ENCODE results near the gene ZNF766.
"Not testable (repeated sequence)": the region's sequence is repeated elsewhere in the genome, so short reads cannot be mapped to it uniquely, and the experiment has no call there.

Gene ZNF766

GRCh38 chr19:52237197-52237596, 32.2 kb upstream of the ZNF766 start:
- H3K4me3 ChIP-seq (ENCODE audit: low read depth, low read length) = no peak overlapping the region
- DNase-seq (ENCODE audit: low read depth) = peak; percentile 35
- no peak for TF ChIP-seq CTCF (conservative IDR thresholded peaks at IDR 0.05; ENCODE audit: low read depth, low read length)

- peak; percentile 94 for TF ChIP-seq CTCF (conservative IDR thresholded peaks at IDR 0.05; ENCODE audit: low read depth, low read length)
- DNase-seq (ENCODE audit: low read depth) = peak; percentile 84
Observed at GRCh38 chr19:52237771-52238400, 31.5 kb upstream of the ZNF766 start.

GRCh38 chr19:52244021-52244420, 25.4 kb upstream of the ZNF766 start:
- no peak for DNase-seq (ENCODE audit: low read depth)
- H3K4me3 ChIP-seq (ENCODE audit: low read depth, low read length) = no peak overlapping the region
- no peak for TF ChIP-seq CTCF (conservative IDR thresholded peaks at IDR 0.05; ENCODE audit: low read depth, low read length)

More at GRCh38 chr19:52237771-52238400, 31.5 kb upstream of the ZNF766 start:
- no peak overlapping the region for H3K4me3 ChIP-seq (ENCODE audit: low read depth, low read length)

- TF ChIP-seq CTCF (conservative IDR thresholded peaks at IDR 0.05; ENCODE audit: low read depth, low read length) = peak; percentile 77
- peak; percentile 73 for DNase-seq (ENCODE audit: low read depth)
- H3K4me3 ChIP-seq (ENCODE audit: low read depth, low read length) = no peak overlapping the region
Observed at GRCh38 chr19:52248241-52248640, 21.1 kb upstream of the ZNF766 start.

- DNase-seq (ENCODE audit: low read depth) = peak; percentile 90
- H3K4me3 ChIP-seq (ENCODE audit: low read depth, low read length) = no peak overlapping the region
- TF ChIP-seq CTCF (conservative IDR thresholded peaks at IDR 0.05; ENCODE audit: low read depth, low read length) = no peak
Observed at GRCh38 chr19:52258426-52258825, 11.0 kb upstream of the ZNF766 start.

- DNase-seq (ENCODE audit: low read depth) = not testable (repeated sequence)
Observed at GRCh38 chr19:52265556-52265955, 3.8 kb upstream of the ZNF766 start.

GRCh38 chr19:52270266-52270885, 989 bp downstream of the ZNF766 start:
- no peak for TF ChIP-seq CTCF (conservative IDR thresholded peaks at IDR 0.05; ENCODE audit: low read depth, low read length)
- peak overlapping the region; percentile 79 for H3K4me3 ChIP-seq (ENCODE audit: low read depth, low read length)
- DNase-seq (ENCODE audit: low read depth) = no peak

More at GRCh38 chr19:52265556-52265955, 3.8 kb upstream of the ZNF766 start:
- not testable (repeated sequence) for H3K4me3 ChIP-seq (ENCODE audit: low read depth, low read length)

All from choroid plexus epithelial cell (primary cell).